K562 (cell line): ENCODE data around the gene PTGIR. TPM values are rescaled to one million over a fixed set of nuclear protein-coding genes. Genes with fewer than 3 reads are reported as not detected.
A peak's percentile ranks its signal among the peaks of the same experiment; 100 is the strongest.

Experiments used
- ATAC-seq: fragments of 200-7000 bp; cut with Tn5 transposase; 3 replicates; pipeline ENCODE4 v1.9.1; 2020; ENCODE audit warnings: moderate library complexity
- BruUV-seq: library from RNA; stranded (reverse); fragments of 400-500 nt; replicated peaks from 2 replicates; lab custom pipeline; 2021; lab: Mats Ljungman, UMichigan
- CTCF ChIA-PET: fragments of 300-600 bp; formaldehyde crosslinking; extraction: SDS; loops from one replicate; lab custom pipeline; 2021; ENCODE audit warnings: low intra/inter-chr PET ratio; lab: Yijun Ruan, JAX
- POLR2A ChIA-PET: fragments of 300-600, 350-650 bp; sonication (Branson Sonifier 250); formaldehyde crosslinking; extraction: SDS; loops from one replicate; lab custom pipeline; 2021; ENCODE audit warnings: antibody characterized with exemption, inconsistent platforms; lab: Yijun Ruan, JAX
- DNase-seq, 4 experiments: peaks; one replicate each; pipeline versions ENCODE4 v3.0.0 to v3.0.0-alpha.2; 2011 to 2018; ENCODE audit warnings: low spot score in 3 of 4, mixed read lengths in 3 of 4; ENCODE audit errors: extremely low read depth in 1 of 4
- FAIRE-seq: peaks from 2 replicates; lab custom pipeline; 2011; peaks lifted over from hg19 to GRCh38; lab: Jason Lieb, UNC
- H2AFZ ChIP-seq: 2 replicates; pipeline ENCODE4 v1.6.0; 2011; ENCODE audit warnings: low read depth, low read length, control low read depth, inconsistent platforms
- H3K27ac ChIP-seq: fragments of 200-600 bp; 3 replicates; pipeline ENCODE4 v1.8.0; 2011; ENCODE audit warnings: low read depth, mild to moderate bottlenecking, control low read depth, inconsistent platforms, low read length, moderate library complexity, mixed read lengths; ENCODE audit errors: extremely low read depth
- H3K27me3 ChIP-seq, 2 experiments: fragments of 300-600 bp in 1 of 2; 2 replicates in 1 of 2; 3 replicates in 1 of 2; pipeline versions ENCODE4 v1.6.0 to v1.8.0; 2011; ENCODE audit warnings: inconsistent platforms in 2 of 2, low read length in 2 of 2, mild to moderate bottlenecking in 1 of 2, mixed read lengths in 1 of 2, moderate library complexity in 1 of 2; ENCODE audit not compliant: control insufficient read depth in 2 of 2, insufficient read depth in 2 of 2
- H3K36me3 ChIP-seq: fragments of 300-600 bp; 3 replicates; pipeline ENCODE4 v1.8.0; 2011; ENCODE audit warnings: mild to moderate bottlenecking, low read length, inconsistent platforms; ENCODE audit not compliant: control insufficient read depth, insufficient read depth
- H3K4me1 ChIP-seq, 2 experiments: fragments of 200-600 bp in 1 of 2; replicated peaks in 1 of 2; 2 replicates in 1 of 2; 3 replicates in 1 of 2; pipeline versions ENCODE4 v1.5.1 to v1.8.0; 2011; ENCODE audit warnings: inconsistent platforms in 2 of 2, low read length in 2 of 2, mild to moderate bottlenecking in 1 of 2, mixed read lengths in 1 of 2, moderate library complexity in 1 of 2; ENCODE audit not compliant: control insufficient read depth in 2 of 2, insufficient read depth in 2 of 2
- H3K4me2 ChIP-seq: 2 replicates; pipeline ENCODE4 v1.6.1; 2011; ENCODE audit warnings: low read length, control low read depth, inconsistent platforms, mixed read lengths; ENCODE audit not compliant: insufficient read depth
- H3K4me3 ChIP-seq: fragments of 200-600 bp; sonication (generic), shearing (Covaris generic); 2 replicates; pipeline ENCODE4 v1.5.1; 2016; ENCODE audit warnings: control low read depth, inconsistent platforms
- H3K79me2 ChIP-seq: fragments of 200-600 bp; 3 replicates; pipeline ENCODE4 v1.8.0; 2011; ENCODE audit warnings: low read length, inconsistent platforms; ENCODE audit not compliant: control insufficient read depth, insufficient read depth
- H3K9ac ChIP-seq, 2 experiments: 2 replicates each; pipeline versions ENCODE4 v1.6.0 to v1.6.1; 2011; ENCODE audit warnings: low read depth in 2 of 2, low read length in 2 of 2, control low read depth in 1 of 2, inconsistent platforms in 1 of 2, mild to moderate bottlenecking in 1 of 2, mixed read lengths in 1 of 2; ENCODE audit not compliant: insufficient read depth in 1 of 2
- H3K9me1 ChIP-seq: one replicate; pipeline ENCODE4 v1.6.0; 2011; ENCODE audit warnings: inconsistent platforms, mild to moderate bottlenecking, low read length, moderate library complexity; ENCODE audit not compliant: control insufficient read depth, insufficient read depth
- H3K9me3 ChIP-seq: replicated peaks from 2 replicates; pipeline ENCODE4 v1.5.1; 2011; ENCODE audit warnings: low read depth, low read length, inconsistent platforms; ENCODE audit not compliant: control insufficient read depth, insufficient read depth
- H4K20me1 ChIP-seq: replicated peaks from 2 replicates; pipeline ENCODE4 v1.6.1; 2011; ENCODE audit warnings: low read length, inconsistent platforms, mixed read lengths; ENCODE audit not compliant: control insufficient read depth, insufficient read depth
- CREM ChIP-seq: IDR thresholded peaks from 2 replicates; pipeline ENCODE4 v1.6.1; 2014; ENCODE audit warnings: antibody characterized with exemption, low read depth
- HCFC1 ChIP-seq: IDR thresholded peaks from 2 replicates; pipeline ENCODE4 v1.6.1; 2012; ENCODE audit warnings: low read depth, low read length, improper control_type of control experiment
- KLF6 ChIP-seq: fragments of 250-450 bp; sonication (Bioruptor Pico); IDR thresholded peaks from 2 replicates; pipeline ENCODE4 v1.4.0; 2020; ENCODE audit warnings: mild to moderate bottlenecking, moderate library complexity, borderline replicate concordance
- MAZ ChIP-seq, 2 experiments: fragments of 450-650 bp in 1 of 2; sonication (generic) in 1 of 2; formaldehyde crosslinking; IDR thresholded peaks in 1 of 2; conservative IDR thresholded peaks in 1 of 2; 2 replicates each; pipeline versions ENCODE4 v1.4.0 to v1.5.0; 2020; ENCODE audit warnings: mild to moderate bottlenecking in 1 of 2, missing genetic modification reagents in 1 of 2
- MCM7 ChIP-seq, 2 experiments: fragments of 450-650 bp; IDR thresholded peaks; 2 replicates each; pipeline ENCODE4 v1.6.1; 2016 to 2018
- MEIS2 ChIP-seq: fragments of 450-650 bp; IDR thresholded peaks from 2 replicates; pipeline ENCODE4 v1.6.1; 2014; ENCODE audit warnings: mild to moderate bottlenecking; ENCODE audit not compliant: partially characterized antibody
- MTA1 ChIP-seq: fragments of 450-650 bp; IDR thresholded peaks from 2 replicates; pipeline ENCODE4 v1.6.1; 2017; ENCODE audit warnings: borderline replicate concordance
- NFIC ChIP-seq: fragments of 450-650 bp; IDR thresholded peaks from 2 replicates; pipeline ENCODE4 v1.6.1; 2017; ENCODE audit warnings: mild to moderate bottlenecking, inconsistent platforms
- PBX2 ChIP-seq, 2 experiments: IDR thresholded peaks in 1 of 2; conservative IDR thresholded peaks in 1 of 2; 2 replicates each; pipeline ENCODE4 v1.6.1; 2016; ENCODE audit warnings: low read depth in 2 of 2, mild to moderate bottlenecking in 1 of 2, missing compliant biosample characterization in 1 of 2, missing genetic modification characterization in 1 of 2, moderate library complexity in 1 of 2
- RBBP5 ChIP-seq: fragments of 200-600 bp; sonication (generic); IDR thresholded peaks from 2 replicates; pipeline ENCODE4 v1.6.1; 2012; ENCODE audit warnings: borderline replicate concordance, mild to moderate bottlenecking, low read length, control low read depth, inconsistent platforms; ENCODE audit not compliant: insufficient read depth, poor library complexity, severe bottlenecking
- ZNF143 ChIP-seq: sonication (generic); formaldehyde crosslinking; IDR thresholded peaks from 2 replicates; pipeline ENCODE4 v1.9.0; 2022; ENCODE audit warnings: mild to moderate bottlenecking, missing genetic modification reagents
- ZNF586 ChIP-seq: fragments of 450-650 bp; formaldehyde crosslinking; conservative IDR thresholded peaks from 2 replicates; pipeline ENCODE4 v1.4.0; 2020; ENCODE audit warnings: mild to moderate bottlenecking, moderate library complexity
- WGBS: fragments of 100-300 bp; shearing (Covaris generic); methylation state at CpG from one replicate; pipeline ENCODE4 v1.1.6; 2016; ENCODE audit warnings: low coverage, mixed read lengths; ENCODE audit not compliant: insufficient coverage; ENCODE audit errors: missing lambda C conversion rate; 5-methylcytosine and 5-hydroxymethylcytosine counted together
- in situ Hi-C: fragments of 300-500 bp; cut with MboI; formaldehyde crosslinking; loops from 4 replicates; pipeline ENCODE4 v1.15.0; 2018; ENCODE audit warnings: inconsistent platforms, mixed read lengths
- intact Hi-C: fragments of 100-400 bp; cut with micrococcal nuclease; formaldehyde crosslinking; loops from 2 replicates; pipeline ENCODE4 v1.14.2; 2022
- polyA plus RNA-seq, 8 experiments: library from polyadenylated mRNA; depleted of rRNA in 4 of 8; stranded (reverse) in 5 of 8; unstranded in 3 of 8; fragments of >200 nt; fragmentation: Nextera tagmentation in 2 of 8; fragmentation: Illumina TruSeq in 1 of 8; extraction: Ambion mirVana in 2 of 8; extraction: Trizol in 1 of 8; gene quantifications; 2 replicates each; pipeline versions ENCODE4 v1.2.1 to v1.2.3, GENCODE V29; 2011 to 2014; ENCODE audit warnings: inconsistent platforms in 1 of 8, missing spikeins in 1 of 8
- total RNA-seq, 7 experiments: library from RNA; depleted of rRNA in 6 of 7; stranded (reverse); fragments of >200 nt in 6 of 7; fragmentation: Illumina TruSeq in 2 of 7; extraction: Trizol in 2 of 7; gene quantifications; 2 replicates each; pipeline versions ENCODE4 v1.2.1 to v1.2.3, GENCODE V29; 2011 to 2021; ENCODE audit warnings: low replicate concordance in 1 of 7

PTGIR gene
- total and polyA plus RNA-seq, 9 of the 15 experiments (the other 6 are each of a cell fraction or from before 2014, with no cell fraction given): 0.11 to 3.4 (median 1.1) TPM; not detected in 1

DNA sequence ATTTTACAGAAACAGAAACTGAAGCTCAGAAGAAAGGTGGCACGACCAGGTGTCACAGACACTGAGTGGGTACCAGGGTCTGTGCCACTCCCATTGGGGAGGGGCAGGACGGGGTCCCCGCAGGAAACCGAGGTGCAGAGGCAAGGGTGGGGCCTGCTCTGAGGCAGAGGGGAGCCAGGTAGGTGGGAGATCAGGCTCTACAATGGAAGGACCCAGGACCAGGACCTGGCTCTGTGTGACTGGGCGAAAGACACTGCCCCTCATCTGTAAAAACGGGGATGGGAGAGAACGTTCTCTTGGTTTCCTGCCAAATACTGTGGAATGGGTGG is 2.8 kb downstream of the PTGIR start:
- no peak for DNase-seq
- no peak overlapping the region for H3K4me3 ChIP-seq
- intact Hi-C loops: no loop called here

DNA sequence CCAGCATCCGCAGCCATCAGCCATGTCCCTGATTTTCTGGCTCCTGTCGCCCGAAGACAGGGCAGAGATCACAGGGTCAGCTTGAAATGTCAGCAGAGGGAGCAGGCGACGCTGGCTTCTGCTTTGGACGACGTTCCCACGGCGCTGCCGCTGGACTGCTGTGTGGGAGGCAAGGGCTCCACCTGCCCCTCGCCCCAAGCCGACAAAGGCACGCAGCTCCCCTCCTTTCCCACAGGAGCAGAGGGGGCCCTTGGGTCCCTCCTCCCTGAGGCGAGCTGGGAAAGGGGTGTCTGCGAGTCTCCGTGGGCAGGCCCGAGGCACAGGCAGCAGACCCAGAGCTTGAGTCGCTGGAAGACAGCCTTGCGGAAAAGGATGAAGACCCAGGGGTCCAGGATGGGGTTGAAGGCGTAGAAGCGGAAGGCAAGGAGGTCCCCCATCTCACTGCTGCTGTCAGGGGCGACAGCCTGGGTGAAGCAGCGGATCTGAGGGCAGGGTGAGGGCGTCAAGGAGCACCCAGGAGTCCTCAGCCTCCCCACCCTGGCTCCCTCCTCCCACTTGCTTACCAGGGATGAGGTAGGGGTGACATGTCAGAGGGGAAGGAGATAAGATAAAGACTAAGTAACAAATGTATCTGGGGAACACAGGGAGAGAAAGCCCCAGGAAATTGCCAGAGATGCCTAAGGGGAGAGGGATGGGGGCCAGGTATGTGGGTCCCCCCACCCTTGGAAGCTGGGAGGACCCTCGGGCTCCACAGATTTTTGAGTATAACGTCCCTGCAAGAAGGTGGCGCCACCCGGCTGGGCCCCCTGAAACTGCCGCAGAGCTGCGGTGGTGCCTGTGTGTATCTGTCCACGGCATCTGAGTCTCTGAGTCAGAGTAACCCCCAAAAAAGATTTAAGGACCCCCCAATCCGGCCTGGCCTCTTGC is 3.4 kb downstream of the PTGIR start:
- Histone ChIP-seq H3K4me2 (peak overlapping the region; percentile 13; the same call in 1 of the 2 replicates), H3K9me1 (no peaks in the 10 kb centered on the region), H3K4me1 (peaks cover 57 to 61% of the 10 kb centered on the region in 2 experiments), H3K27me3 (no peaks in the 10 kb centered on the region), H3K4me3 (no peak overlapping the region), H3K36me3 (no peaks in the 10 kb centered on the region), H4K20me1 (no peaks in the 10 kb centered on the region), H3K27ac (no peak overlapping the region), H3K9ac (peak overlapping the region in 1 of 2 experiments; percentile 85; a peak in 2 of 4 replicates), H2AFZ (peak overlapping the region; percentile 37; the same call in 1 of the 2 replicates), H3K79me2 (no peaks in the 10 kb centered on the region), H3K9me3 (no peaks in the 10 kb centered on the region)
- in situ Hi-C loops: no loop called here
- intact Hi-C loops: no loop called here
- DNase-seq (no peak), FAIRE-seq (no peak), ATAC-seq (no peak)
- POLR2A ChIA-PET: interaction anchor here (0.9 to 2.3 kb wide), 4 partner anchors 10 to 38 kb away, joined by 3 to 8 read pairs (median 4); no protein-coding TSS in a partner anchor
- CTCF ChIA-PET: no interaction called here
- no TSS peak for BruUV-seq
- 32% methylated on average over 31 of the region's 32 CpGs for WGBS
- TF ChIP-seq ZNF586 (CRISPR knock-in tag) (no peak), MCM7 (IDR thresholded peaks at IDR 0.05) (no peak), KLF6 (CRISPR knock-in tag) (no peak), HCFC1 (no peak), MTA1 (no peak), PBX2 (CRISPR knock-in tag; IDR thresholded peaks at IDR 0.05; ENCODE audit: low read depth) (no peak), PBX2 (tag; conservative IDR thresholded peaks at IDR 0.05; ENCODE audit: low read depth) (no peak), RBBP5 (no peak), MEIS2 (peak; percentile 4), NFIC (no peak), ZNF143 (CRISPR knock-in tag) (no peak), CREM (0 out of 2 replicates have a peak, but pooled peaks have one; percentile 33)

More for the DNA sequence above, 2.8 kb downstream of the PTGIR start:
- Histone ChIP-seq H2AFZ (no peak overlapping the region), H4K20me1 (no peaks in the 10 kb centered on the region), H3K9me3 (no peaks in the 10 kb centered on the region), H3K27ac (no peak overlapping the region)
- no peak for TF ChIP-seq MAZ (CRISPR knock-in tag; conservative IDR thresholded peaks at IDR 0.05 in 1 of 2, IDR thresholded peaks at IDR 0.05 in 1 of 2)
- TF ChIP-seq, all 486 proteins: peak for 0
- Histone ChIP-seq H3K79me2 (no peaks in the 10 kb centered on the region), H3K27me3 (no peaks in the 10 kb centered on the region), H3K36me3 (no peaks in the 10 kb centered on the region), H3K9me1 (no peaks in the 10 kb centered on the region), H3K4me2 (no peak overlapping the region), H3K4me1 (peaks cover 51 to 56% of the 10 kb centered on the region in 2 experiments), H3K9ac (peak overlapping the region in 1 of 2 experiments; percentile 78; a peak in 2 of 4 replicates)
- in situ Hi-C loops: no loop called here
- ChIA-PET CTCF (no interaction called here), POLR2A (interaction anchor here (0.9 to 2.3 kb wide), 3 partner anchors 9 to 39 kb away, joined by 3 to 6 read pairs (median 3); no protein-coding TSS in a partner anchor)
- no peak for ATAC-seq
- FAIRE-seq: no peak
- 29% methylated on average over 6 of the region's 7 CpGs for WGBS
- BruUV-seq: no TSS peak
